OCI-LY3 (cell line): ENCODE measurements around the gene CCDC141.

Experiments used
- CTCF ChIP-seq: fragments of 200-600, 300-600 bp; sonication (generic); IDR thresholded peaks from 2 replicates; pipeline ENCODE4 v1.5.1; 2014; ENCODE audit warnings: antibody characterized with exemption, low read length, low read depth
- EZH2phosphoT487 ChIP-seq: fragments of 200-600 bp; shearing (Covaris generic); IDR thresholded peaks from 2 replicates; pipeline ENCODE4 v1.6.1; 2018; ENCODE audit warnings: antibody characterized with exemption, mixed run types, low read depth

- TF ChIP-seq CTCF: no peak
- no peak for TF ChIP-seq EZH2phosphoT487
These were observed 52.5 kb downstream of the CCDC141 start for GRCh38 chr2:178997477-178997876.
